Activated naive CD4-positive, alpha-beta T cell treated with anti-CD3 and anti-CD28 coated beads, Interleukin-2, amount 50 U/mL, for 16 hours (primary cell): ENCODE data around the gene RPS23.

Source experiments
- DNase-seq: peaks from one replicate; pipeline ENCODE4 v3.0.0-alpha.2; 2020

RPS23 gene

DNA sequence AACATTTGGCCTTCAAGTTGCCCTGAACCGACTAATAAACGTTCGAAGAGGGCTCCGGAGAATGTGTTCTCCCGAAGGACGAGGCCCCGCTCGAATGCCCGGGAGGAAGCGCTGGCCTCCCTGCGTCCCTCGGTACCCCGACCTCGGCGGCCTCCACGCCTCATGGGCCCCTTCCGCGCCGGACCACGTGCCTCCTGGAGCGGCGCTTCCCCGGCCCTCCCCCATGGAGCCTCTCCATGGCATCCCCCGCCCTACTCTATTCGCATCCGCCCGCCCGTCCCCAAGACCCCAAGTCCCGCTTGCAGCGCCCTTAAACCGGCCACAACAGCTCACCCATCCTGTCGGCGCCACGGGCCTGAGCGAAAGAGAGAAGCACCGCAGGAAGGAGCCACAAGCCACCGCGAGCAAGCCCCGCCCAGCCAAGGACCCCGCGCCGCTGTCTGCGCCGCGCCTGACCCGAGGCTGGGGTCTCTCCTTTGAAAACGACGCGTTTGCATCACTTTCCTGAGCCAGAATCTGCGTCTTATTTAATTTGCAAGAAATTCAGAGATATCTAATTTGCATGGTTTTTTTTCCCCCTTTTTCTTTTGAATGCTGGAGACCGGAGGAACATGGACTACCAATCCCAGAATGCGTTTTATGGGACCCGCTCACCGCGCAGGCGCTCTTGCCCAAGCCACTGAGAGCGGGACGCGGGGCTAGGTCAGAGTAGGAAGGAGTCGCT lies at the start of gene RPS23:
TSS of gene RPS23 (minus strand) at position 368 of the 724 bp plus-strand sequence. CDS start at position 337, 31 bp downstream.
- DNase-seq, result peak; percentile 90

DNA sequence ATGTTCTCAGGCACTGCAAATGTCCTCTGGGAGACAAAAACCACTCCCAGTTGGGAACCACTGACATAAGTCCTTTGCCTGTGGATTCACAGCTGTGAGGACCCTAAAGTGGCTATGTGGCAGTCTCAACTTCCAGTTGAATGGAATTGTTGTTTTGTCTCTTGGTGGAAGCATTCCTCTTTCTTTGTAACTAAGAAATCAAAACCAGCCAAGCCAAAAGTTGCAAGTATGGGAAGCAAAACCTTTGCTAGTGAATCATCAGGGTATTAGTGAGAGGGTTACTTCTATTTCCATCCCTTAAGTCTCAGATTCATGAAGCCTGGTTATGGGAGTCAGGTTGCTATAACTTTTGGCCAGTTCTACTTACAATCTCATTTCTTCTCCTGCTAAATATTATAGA lies 49.8 kb upstream of the RPS23 start:
- no peak for DNase-seq

DNA sequence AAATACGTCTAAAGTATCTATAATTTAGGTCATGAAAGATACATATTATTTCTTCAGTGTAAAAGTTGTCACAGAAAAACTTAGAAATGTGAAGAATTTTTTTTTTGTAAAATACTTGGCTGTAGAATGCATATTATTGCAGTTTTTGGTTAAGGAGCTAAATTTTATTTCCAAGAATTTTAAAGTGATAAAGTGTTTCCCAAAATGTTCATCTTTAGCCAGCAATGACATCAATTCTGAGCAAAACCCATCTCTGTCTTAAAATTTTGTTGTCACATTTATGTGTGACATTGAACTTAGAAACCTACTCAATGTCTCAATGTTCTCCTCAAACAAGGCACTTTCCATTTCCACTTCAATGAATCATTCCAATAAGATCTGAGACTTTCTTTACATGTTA lies 47.8 kb upstream of the RPS23 start:
- DNase-seq, result no peak

DNA sequence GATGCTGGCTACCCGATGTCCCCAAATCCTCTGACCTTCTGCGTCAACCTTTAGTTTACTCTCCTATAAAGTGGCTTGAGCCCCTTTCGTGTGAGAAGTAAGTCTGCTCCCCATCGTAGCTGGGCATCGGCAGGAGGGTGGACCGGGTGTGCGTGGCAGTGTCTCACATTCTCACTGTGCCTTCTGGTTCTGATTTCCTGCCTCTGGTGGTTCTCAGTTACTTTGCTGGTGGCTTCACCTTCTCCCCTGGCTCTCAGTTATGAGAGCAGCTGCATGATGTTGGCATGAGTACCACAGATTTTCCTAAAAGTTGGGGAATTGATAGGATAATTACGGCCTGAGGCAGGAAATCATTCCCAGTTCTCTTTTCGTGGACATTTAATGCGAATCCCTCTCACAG lies 47.0 kb upstream of the RPS23 start:
- DNase-seq, result no peak

DNA sequence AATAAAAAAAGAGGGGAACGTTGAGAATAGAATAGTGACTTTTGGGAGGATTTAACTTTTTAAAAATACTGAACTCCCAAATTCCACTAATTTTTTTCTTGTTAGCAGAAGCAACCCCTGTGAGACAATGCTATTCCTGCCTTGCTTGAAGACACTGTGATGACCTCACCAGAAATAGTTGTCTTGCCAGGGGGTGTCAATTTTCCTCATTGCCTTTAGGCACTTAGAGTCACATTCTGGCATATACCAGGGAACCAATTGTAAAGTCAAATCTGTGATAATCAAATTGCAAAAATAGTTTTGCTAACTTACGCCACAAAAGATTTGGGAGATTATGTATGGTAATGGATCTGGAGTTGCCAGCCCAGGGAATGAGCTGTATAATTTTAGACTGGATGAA lies 42.8 kb upstream of the RPS23 start:
- DNase-seq, result no peak

DNA sequence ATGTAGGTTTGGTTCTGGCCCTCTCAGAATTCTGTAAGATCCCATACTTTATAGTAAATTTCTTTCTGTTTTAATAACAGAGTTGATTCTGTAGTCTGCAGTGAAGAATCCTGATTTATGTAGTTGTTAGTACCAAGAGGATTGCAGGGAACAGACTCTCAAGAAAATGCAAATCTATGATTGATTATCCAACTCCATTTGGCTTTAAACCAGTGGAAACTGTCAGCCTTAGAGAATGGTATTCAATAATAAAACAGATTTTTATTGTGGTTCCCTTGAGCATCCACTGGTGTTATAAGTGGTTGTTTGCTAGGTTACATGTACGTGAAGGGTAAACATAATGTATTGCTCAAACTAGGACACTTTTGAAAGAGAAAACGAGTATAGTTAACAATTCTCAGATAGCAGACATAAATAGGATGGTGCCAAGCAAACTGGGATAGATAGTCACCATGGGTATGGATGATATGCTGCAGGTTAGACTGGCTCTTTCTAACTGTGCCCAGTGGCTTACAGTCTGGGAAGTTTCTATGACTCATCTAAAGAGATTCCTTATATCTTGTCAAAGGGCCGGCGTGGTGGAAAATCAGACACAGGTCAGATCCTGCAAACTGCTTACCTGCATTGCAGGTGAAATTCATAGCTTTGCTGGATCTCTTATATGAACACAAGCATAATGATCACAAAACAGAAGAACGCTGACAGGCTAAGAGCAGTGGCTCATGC lies 41.7 kb upstream of the RPS23 start:
- DNase-seq, result no peak

DNA sequence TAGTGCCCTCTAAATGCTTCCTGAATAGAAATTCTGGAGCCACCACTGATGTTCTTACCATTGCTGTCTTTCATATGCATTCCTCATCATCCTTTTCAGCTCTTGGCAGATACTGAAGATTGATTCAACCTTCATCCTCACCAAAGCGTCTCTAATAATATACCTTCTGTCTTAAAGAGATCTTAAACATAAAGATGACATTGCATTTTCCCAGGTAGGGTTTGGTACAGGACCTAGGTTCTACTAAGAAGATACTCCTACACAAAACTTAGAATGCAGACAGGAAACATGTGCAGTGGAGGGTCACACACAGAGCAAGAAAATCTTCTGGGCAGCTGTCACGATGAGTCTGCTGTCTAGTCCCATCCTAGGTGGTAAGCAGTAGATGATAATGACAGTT lies 41.0 kb upstream of the RPS23 start:
- DNase-seq, result no peak

DNA sequence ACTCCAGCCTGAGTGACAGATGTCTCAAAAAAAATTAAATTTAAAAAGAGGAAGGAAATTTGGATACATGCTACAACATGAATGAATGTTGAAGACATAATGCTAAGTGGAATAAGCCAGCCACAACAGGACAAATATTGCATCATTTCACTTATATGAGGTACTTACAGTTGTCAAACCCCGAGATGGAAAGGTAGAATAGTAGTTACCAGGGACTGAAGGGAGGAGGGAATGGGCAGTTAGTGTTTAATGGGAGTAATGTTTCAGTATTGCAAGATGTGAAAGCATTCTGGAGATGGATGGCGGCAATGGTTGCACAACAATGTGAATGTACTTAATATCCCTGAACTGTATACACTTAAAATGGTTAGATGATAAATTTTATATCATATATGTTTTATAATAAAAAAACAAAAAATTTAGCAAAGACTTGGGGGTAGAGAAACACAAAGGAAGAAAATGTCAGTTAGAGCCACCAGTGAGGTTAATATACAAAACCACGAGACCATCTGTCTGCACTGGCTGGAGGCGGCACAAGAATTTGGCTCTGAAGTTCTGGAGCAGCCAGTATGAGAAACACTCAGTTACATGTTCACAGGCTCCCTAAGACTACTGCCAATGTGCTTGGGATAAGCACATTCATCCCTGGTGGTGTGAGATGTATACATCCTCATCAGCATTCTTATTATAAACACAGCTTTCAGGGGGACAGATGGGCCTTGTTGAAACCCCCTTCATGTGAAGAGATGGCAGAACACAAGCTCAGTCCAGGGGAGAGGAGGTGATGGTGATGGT lies 37.0 kb upstream of the RPS23 start:
- no peak for DNase-seq

DNA sequence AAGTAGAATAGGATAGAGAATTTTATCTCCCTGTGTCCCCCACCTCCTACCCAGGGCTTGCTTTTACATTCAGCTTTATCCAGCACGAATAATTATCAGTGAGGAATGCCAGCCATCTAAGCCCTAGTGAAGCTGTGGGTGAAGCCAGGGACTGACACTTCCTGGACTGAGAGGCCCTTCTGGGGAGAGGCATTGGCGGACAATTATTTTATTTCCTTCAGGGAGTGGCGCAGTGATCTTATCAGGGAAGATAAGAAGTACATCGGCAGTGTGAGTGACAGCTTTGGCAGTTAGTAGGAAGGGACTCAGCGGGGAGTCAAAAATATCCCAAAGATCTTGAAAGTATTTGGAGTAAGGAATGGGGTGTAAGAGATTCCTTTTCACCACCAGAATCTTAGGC lies 34.9 kb upstream of the RPS23 start:
- no peak for DNase-seq

DNA sequence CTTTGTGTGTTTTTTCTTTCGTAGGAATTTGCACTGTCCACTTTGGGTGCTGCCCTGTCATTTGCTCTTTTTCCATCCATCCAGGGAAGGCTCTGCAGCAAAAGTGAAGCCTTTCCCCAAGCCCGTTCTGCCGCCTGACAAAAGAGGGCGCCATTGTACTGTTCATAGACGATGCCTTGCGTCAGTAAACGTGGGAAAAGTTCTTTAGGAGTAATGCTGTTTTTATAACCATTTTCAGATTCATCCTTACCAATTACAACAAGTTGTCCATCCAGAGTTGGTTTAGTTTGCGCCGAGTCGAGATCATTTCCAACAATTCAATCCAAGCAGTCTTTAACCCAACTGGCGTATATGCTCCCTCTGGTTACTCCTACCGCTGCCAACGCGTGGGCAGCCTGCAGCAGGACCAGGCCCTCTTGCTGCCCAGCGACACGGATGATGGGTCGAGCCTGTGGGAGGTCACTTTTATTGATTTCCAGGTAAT lies 34.3 kb upstream of the RPS23 start:
- DNase-seq, result peak; percentile 11

DNA sequence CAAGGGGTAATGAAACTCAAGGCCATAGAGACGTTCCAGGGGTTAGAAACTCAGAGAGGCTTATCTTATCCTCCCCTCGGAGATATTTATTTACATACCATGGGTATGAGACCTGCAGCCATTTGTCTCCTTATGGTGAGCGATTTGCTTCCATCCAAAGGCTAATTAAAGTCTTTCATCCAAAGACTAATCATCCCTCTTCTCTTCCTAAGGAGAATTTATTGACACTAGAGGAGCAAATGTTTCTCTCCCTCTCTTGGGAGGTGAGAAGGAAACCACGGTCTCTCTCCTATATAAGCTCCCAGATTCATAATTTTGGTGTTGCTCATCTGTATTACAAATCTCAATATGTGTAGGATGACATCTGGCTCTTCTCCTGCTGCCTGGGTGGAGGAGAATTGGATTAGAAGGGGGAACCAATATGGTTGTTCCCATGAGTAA lies 31.0 kb upstream of the RPS23 start:
- no peak for DNase-seq

DNA sequence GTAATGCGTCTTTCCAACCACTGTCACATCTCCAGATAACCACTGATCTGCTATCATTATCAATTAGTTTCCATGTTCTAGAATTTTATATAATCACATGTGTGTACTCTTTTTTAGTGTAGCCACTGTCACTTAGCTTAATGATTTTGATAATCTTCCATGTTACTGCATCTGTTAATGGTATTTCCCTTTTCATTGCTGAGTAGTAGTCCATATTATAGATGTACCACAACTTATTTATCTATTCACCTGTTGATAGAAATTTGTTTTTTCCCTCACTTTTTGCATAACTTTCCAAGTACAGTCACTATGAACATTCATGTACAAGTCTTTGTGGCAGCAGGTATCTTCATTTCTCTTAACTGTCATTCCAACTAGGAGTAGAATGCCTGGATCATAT lies 30.3 kb upstream of the RPS23 start:
- DNase-seq, result no peak

DNA sequence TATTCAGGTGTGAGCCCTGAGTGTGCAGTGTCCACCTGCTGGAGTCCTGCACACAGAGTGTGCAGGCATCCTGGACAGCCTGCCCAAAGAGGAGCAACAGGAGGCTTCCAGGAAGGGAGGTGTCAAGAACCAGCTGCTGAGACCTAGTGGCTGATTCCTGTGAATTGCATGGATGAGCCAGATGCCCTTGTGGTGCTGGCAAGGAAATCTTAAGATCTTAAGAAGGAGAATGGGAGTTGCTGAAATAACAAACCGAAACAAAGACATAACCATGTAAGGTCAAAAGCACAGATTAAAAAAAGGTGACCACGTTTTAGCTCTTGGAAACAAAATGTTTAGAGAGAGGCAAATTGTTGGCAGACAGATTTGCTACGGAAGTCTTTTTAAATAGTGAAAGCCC lies 29.3 kb upstream of the RPS23 start:
- no peak for DNase-seq

DNA sequence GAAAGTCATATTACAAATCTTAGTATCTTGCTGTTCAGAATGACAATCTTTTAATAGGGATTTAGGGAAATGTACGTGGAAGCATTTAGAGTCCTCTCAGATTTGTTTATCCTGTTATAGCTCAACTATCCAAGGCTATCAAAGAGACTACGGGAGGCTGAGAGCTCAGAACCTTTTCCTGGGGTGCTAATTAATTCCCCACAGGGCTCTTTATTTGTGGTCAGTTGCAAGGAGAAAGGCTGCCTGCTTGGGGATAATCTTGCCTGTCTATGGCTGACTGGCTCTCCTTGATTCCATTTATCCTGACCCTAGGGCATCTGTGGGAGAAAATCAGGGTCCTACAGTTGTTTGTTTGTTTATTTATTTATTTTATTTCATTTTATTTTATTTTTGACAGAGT lies 28.0 kb upstream of the RPS23 start:
- DNase-seq, result no peak

DNA sequence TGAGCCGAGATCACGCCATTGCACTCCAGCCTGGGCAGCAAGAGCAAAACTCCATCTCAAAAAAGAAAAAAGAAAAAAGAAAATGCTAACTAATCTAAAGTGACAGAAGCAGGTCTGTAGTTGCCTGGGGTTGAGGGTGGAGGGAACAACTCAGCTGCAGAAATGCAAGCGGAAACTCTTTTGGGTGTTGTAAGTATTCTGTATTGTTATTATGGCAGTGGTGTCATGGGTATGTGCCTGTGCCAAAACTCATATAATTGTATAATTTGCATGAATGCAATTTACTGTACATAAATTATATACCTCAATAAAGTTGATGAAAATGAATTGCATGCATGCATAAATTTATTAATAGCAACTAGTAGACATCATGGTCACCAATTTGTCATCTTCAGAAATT lies 23.0 kb upstream of the RPS23 start:
- DNase-seq, result no peak

DNA sequence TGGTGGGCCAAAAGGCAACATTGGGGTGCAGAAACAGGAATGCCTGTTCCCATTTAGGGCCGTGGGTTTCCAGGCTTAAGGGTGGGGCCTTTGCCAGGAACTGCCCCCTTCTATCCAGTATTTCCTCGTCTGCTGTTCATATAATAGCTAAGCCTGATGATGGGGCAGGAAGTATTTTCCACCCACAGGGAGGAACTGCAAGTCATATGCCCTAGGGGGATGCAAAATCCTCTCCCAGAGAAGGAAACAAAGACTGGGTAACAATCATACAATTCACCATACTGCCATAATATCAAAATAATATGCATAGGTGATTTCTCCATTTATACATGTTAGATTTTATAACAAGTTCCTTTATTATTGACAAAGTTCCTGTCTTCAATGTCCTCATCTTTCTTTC lies 20.5 kb upstream of the RPS23 start:
- no peak for DNase-seq

DNA sequence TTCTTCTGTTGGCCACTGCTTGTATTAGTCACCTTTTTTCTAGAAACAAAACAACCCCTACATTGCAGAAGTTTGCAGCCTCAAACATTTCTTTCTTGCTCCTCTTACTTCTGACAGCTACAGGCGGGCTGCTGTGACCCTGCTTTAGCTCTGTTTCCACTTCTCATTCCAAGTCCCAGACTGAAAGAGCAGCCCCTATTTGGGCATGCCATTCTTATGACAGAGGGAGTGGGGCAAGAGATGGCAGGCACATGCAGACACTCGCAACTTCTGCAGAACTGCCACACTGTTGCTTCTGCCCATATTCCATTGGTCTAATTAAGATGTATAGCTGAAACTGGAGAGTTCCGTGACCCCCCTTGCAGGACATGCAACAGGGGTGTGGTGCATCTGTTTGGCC lies 19.6 kb upstream of the RPS23 start:
- DNase-seq, result no peak

DNA sequence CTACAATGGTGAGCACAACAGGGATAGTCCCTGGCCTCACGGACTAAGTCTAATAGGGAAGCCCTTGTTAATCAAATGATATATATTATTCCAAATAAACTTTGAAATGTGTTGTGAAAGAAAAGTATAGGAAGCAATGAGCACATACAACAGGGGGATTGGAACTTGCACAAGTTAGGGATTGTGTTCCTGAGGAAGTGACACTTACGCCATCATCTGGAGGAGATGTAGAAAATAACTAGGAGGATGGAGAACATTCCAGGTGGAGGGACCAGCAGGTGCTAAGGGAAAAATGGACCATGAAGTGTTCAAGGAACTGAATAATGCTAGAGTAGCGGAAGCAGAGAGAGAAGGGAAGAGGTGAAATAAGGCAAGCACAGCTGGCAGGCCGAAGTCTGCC lies 18.8 kb upstream of the RPS23 start:
- no peak for DNase-seq

DNA sequence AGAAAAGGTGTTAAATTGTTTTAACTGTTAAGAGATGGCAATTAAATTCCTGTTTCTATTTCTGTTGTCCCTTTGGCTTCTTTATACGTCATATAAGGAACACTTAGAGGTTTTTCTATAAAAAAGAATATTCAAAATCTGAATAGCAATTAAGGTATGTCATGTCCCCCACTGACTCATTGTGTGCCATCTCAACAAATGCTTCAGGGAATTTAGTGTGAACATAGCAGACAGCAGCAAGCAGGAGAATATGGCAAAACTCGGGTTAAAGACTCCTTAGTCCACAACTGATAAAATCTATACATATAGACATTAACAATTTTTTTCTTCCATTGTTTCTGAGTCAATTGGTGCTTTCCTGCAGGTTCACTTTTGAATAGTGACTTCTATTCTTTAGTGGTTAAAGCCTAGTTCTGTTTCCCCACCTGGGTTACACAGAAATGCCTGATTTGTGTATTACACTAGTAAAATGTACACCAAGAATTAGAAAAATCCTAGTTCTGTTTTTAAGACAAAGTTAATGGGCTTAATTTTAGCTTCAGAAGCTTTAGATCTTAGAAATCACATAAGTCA lies 17.9 kb upstream of the RPS23 start:
- no peak for DNase-seq

DNA sequence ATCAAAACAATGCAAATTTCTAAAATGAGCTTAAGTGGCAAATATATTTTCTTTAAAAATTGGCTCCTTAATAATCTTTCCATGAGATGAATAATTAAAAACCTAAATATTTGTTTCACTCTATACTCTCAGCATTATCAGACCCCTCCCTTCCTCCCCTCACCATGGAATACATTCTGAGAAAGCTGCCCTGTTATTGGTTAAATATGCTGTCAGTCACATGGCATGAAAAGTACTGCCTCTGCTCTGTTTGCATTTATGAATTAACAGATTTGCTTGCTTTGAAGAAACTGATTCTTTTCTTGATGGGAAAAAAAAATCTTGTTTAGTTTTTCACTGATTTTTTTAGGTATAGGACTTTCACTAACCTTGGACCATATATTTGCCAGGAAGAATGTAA lies 17.0 kb upstream of the RPS23 start:
- no peak for DNase-seq

DNA sequence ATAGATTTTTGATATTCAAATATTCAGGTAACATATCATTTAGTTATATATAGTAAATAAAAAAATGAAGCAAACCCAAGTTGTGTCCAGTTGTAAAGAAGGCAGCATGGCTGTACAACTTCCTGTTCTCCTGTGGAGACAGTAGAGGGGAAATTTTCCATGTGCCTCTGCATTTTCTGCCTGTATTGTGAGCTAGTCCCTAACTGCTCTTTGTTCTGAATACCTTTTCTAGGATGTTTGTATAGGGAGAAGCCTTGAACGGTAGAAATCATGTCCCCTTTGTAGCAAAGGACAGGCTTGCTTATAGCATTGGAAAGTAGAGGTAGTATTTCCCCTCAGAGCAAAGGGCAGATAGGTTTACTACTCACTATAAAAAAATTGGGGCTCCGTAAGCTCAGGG lies 13.3 kb upstream of the RPS23 start:
- DNase-seq, result no peak

DNA sequence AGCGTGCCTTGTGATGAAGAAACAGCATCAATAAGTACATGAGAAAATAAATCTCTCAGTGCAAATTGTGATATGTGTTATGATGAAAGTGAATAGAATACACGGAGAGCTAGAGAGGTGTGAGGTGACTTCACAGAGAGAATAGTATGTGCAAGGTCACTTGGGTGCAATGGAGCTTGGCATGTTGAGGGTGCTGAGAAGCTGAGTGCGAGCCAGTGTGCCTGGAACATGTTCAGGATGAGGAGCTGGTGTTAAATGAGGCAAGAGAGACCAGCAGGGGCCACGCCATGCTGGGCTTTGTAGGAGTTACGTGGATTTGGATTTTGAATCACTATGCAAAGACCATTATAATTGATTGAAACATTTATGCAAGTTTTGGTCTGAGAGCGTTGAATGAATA lies 12.8 kb upstream of the RPS23 start:
- DNase-seq, result no peak

DNA sequence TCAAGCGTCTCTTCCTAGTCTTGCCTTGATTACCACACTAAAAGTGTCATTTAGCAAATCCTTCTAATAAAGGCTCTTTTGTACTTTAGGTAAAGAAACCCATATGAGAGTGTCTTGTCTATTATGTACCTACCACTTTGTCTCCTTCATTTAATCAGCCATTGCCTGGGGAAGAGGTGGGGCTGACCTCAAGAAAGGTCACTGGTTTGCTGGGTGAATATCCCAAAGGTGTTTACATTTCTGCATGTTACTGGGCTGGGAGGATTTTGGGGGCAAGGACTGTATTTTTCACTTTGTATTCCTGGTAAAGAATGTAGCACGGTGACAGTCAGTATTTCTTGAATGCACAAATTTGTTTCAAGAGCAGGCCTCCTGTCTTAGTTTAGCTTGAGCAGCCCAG lies 11.9 kb upstream of the RPS23 start:
- DNase-seq, result no peak
